Retina (tissue), 1 donor: ENCODE results near the gene RARG.
"Not testable (repeated sequence)": the region's sequence is repeated elsewhere in the genome, so short reads cannot be mapped to it uniquely, and the experiment has no call there.

Source experiments
- DNase-seq: peaks from one replicate; pipeline ENCODE4 v3.0.0-alpha.2; 2016

The RARG gene

DNA sequence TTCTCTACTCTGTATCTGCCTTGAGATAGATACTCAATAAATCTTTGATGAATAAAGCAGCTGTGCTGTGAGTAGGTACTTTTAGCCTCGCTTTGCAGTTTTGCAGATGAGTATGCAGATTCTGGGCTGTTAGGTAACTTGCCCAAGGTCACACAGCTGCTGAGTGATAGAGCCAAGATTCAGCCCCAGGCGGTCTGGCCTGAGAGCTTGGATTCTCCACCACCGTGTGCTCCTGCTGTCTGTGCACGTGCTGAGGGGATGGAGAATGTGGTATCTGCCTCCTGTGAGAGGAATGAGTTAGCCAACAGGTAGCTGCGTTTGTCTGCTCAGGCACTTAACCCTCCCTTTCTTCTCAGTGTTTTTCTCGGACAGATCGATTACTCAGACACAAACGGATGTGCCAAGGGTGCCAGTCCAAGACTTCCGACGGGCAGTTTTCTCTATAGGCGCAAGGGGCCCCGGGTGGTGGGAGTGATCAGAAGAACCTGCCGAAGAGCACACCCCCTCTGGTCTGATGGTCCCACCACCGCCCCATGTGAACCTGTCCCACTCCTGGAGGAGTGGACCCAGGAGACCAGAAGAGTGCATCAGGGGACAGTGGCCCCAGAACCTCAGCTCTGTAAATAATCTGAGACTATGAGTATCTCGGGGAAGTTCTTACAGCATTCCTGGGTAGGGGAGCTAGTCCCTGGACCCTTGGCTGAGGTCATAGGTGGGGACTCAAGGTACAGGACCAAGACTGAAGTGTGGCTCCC is 44.7 kb downstream of the RARG start:
- no peak for DNase-seq

GRCh38 chr12:53186745-53187144 is 45.3 kb downstream of the RARG start:
- no peak for DNase-seq

DNA sequence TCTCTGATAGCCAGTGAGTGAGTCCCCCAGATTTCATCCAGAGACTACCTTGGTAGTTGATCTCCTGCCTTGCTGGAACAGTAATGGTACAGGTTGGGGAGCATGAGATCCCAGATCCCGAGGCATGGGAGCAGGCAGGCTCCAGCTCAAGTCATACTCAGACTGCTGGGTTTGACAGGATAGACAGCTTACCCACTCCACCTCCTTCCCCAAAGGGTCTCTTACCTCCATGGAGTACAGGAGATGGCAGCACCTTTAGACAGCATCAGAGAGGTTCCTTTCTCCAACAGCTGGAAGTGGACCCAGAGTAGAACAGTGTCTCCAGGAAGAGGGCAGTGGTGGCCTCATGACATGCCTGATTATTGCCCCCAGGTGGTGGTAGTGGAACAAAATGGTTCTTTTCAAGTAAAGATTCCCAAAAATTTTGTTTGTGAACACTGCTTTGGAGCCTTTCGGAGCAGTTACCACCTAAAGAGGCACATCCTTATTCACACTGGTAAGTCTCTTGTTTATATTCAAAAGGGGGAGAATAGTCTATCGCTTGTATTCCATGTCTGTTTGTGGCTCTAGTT is 46.3 kb downstream of the RARG start:
- DNase-seq, result no peak

DNA sequence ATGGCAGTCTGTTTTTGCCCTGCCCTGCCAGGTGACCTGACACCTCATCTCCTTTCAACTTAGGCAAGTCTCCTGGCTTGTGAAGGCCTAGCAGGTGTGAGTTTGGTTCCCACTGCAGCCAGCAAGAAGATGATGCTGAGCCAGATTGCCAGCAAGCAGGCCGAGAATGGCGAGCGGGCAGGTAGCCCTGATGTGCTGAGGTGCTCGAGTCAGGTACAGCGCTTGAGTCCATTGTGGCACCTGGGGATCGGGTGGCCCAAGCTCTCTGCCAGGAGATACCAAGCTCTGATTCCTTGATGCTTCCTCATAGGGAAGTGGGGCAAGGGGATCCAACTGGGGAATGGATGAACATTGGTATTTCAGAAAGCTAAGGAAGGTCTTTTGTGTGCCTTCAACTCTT is 47.2 kb downstream of the RARG start:
- DNase-seq, result no peak

- no peak for DNase-seq
These were observed 49.1 kb downstream of the RARG start for GRCh38 chr12:53182903-53183302.

- DNase-seq, result no peak
These were observed 50.1 kb downstream of the RARG start for GRCh38 chr12:53181935-53182334.

- DNase-seq, result no peak
These were observed 50.9 kb downstream of the RARG start for GRCh38 chr12:53180931-53181645.

DNA sequence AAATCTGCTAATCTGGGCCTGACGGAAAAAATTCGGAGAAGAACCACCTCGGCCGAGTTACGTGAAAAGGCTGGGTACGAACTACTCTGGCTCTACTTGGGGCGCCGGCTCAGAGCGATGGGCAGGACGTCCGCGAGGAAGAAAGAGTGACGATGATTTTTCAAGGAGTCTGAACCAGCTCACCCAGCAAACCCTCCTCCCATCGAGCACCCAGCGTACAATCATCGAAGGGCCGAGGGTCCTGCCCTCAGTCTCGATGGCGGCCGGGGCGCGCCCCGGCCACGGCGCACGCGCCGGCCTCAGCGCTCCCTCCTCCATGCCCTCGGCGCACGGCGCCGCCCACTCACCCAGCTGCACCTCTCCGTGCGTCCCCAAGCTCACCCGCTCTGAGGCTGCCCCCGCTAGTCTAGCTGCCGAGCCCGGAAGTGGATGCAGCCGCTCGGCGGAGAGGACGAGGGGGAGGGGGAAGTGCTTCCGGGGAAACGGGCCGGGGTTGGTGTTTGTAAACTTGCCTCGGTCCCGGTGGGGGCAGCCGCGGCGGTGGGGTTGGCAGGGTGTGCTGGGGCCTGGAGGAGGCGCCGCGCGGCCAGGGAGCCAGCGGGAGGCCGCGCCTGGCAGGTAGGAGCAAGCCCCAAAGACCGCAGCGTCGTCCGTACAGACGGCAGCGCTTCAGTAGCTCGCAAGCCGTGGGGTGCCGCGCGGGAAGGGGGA is 51.6 kb downstream of the RARG start, which contains the start of the genes CSAD and ZNF740:
TSS of gene CSAD (minus strand) at position 706 of the 711 bp plus-strand sequence. CDS start 7,455 bp downstream, outside the sequence.
TSS of gene ZNF740 (plus strand) at position 503 of the 711 bp plus-strand sequence. CDS start 1,262 bp downstream, outside the sequence.
- DNase-seq, result peak; percentile 98

DNA sequence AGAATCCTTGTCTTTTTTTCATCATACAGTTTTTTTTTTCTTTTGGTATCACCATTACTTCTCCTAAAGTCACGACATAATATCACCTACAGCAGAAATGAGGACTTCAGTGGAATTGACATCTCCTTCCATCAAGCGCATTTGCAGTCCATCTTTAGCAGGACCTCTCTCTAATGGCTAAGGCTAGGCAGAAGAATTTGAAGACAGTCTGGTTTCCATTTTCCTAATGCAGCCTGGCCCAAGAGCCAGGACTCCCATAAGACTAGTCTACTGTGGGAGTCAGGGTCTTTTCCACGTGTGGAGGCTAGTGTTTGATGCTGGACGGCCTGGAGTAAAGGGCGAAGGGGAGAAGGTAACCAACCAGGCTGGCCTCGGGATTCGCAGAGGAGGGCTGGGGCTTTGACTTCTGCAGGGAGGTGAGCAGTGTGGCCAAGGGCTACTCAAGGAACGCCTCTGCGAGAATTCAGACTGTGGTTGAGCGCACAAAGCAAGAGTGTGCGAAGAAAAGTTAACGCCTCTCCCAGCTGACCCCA is 52.3 kb downstream of the RARG start:
- DNase-seq, result no peak

- DNase-seq, result not testable (repeated sequence)
These were observed 53.2 kb downstream of the RARG start for GRCh38 chr12:53178803-53179202.

DNA sequence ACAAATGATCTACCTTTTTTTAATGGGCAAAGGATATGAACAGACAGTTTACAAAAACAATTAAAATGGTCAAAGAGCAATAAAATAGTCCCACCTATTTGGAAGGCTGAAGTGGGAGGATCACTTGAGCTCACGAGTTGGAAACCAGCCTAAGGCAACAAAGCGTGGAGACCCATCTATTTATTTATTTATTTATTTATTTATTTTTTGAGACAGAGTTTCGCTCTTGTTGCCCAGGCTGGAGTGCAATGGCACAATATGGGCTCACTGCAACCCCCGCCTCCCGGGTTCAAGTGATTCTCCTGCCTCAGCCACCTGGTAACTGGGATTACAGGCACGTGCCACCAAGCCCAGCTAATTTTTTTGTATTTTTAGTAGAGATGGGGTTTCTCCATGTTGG is 54.6 kb downstream of the RARG start:
- not testable (repeated sequence) for DNase-seq

GRCh38 chr12:53176750-53177149 is 55.3 kb downstream of the RARG start:
- no peak for DNase-seq

DNA sequence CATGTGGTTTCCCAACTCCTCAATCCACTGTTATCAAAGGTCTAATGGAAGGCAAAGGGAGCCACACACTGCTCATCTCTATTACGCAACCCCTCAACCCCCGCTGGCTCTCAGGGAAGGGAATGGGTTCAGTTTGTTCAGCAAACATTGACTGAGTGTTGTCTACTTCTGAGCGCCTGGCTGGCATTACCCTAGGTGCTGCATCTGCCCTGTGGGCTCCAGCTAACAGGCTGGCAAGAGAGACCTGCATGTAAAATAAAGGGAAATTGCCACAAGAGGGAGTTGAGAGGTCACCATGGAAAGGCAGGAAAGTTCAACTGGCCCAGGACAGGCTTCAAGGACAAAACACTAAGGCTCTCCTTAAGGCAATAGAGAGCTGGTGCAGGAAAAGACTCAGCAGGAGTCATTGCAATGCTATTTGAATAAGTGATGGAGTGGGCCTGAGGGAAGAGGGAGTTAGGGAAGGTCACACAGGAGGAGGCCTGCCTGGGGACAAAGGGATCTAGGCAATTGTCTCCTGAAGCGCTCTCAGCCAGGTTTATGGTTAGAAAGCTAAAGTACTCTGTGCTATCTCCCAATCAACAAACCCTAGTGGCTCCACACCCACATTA is 57.0 kb downstream of the RARG start:
- no peak for DNase-seq

- DNase-seq, result no peak
These were observed 58.8 kb downstream of the RARG start for GRCh38 chr12:53173085-53173715.

DNA sequence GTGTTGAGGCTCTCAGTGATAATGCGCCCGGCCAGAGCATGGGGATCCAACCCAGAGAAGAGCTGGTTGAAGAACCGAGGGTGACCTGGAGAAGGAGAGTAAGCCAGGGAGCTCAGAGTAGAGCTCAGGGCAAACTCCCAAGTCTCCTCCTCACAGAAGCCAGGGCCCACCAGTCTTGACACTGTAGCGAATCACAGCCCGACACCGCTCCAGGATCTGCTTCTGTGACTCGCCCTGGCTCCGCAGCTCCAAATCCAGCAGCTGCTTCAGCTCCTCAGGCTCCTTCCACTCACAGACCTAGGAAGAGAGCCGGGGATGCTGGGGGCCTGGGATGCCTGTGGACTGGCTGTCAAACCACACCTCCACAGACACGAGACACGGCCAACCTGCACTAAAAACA is 59.7 kb downstream of the RARG start:
- no peak for DNase-seq

GRCh38 chr12:53171725-53172329 is 60.2 kb downstream of the RARG start:
- DNase-seq, result no peak

DNA sequence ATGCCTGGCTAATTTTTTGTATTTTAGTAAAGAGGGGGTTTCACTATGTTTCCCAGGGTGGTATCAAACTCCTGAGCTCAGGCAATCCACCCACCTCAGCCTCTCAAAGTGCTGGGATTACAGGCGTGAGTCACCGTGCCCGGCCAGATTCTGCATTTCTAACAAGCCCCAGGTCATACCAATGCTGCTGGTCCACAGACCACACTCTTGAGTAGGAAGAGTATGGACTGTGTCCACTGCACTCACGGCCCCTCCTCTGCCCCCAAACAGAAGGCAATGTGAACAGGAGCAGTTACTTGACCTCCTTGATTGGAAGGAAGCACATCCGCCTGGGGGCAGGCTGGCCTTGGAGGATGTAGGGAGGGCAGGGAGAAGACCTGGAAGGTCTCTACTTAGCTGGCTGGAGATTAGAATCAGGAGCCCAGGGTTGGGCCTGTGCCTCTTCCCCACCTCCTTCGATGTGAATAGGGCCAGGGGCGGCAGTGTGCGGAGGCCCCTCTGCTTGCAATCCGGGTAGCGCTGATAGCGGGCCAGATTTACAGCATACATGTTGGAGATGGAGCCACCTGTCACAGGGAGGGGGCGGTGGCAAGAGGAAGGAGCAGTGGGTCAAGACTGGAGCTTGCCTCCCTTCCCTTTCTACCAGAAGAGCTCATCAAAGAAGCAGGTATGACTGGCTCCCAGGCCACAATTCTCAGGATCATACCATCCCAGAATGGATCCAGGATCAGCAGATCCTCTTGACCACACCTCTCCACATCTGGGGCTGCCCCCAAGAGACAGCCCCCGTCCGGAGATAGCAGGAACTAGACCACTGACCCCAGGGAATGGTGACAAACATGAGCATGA is 60.9 kb downstream of the RARG start:
- no peak for DNase-seq

- DNase-seq, result no peak
These were observed 61.8 kb downstream of the RARG start for GRCh38 chr12:53170215-53170614.

- no peak for DNase-seq
These were observed 62.4 kb downstream of the RARG start for GRCh38 chr12:53169644-53170043.

- DNase-seq, result no peak
These were observed 65.2 kb downstream of the RARG start for GRCh38 chr12:53166837-53167236.
